SK-N-SH treated with all-trans-retinoic acid at 6 μM for 48 hours (cell line): Measurements from ENCODE around the gene CRAT.

Experiments used
- CREB5 ChIP-seq: fragments of 250-450 bp; sonication (Bioruptor Pico); IDR thresholded peaks from 2 replicates; pipeline ENCODE4 v1.5.1; 2020; ENCODE audit warnings: low read depth, mild to moderate bottlenecking, moderate library complexity
- CSDC2 ChIP-seq: fragments of 250-450 bp; sonication (Bioruptor Pico); IDR thresholded peaks from 2 replicates; pipeline ENCODE4 v1.5.0; 2020; ENCODE audit warnings: mild to moderate bottlenecking, moderate library complexity
- ISL1 ChIP-seq: fragments of 250-450 bp; sonication (Bioruptor Pico); IDR thresholded peaks from 2 replicates; pipeline ENCODE4 v2.1.2; 2022; ENCODE audit warnings: mild to moderate bottlenecking, moderate library complexity
- SNAI2 ChIP-seq: fragments of 250-450 bp; sonication (Bioruptor Pico); IDR thresholded peaks from 2 replicates; pipeline ENCODE4 v1.5.0; 2020; ENCODE audit warnings: mild to moderate bottlenecking, moderate library complexity
- TOX ChIP-seq: fragments of 250-450 bp; sonication (Bioruptor Pico); IDR thresholded peaks from 2 replicates; pipeline ENCODE4 v1.8.0; 2021; ENCODE audit warnings: mild to moderate bottlenecking, moderate library complexity, borderline replicate concordance

DNA sequence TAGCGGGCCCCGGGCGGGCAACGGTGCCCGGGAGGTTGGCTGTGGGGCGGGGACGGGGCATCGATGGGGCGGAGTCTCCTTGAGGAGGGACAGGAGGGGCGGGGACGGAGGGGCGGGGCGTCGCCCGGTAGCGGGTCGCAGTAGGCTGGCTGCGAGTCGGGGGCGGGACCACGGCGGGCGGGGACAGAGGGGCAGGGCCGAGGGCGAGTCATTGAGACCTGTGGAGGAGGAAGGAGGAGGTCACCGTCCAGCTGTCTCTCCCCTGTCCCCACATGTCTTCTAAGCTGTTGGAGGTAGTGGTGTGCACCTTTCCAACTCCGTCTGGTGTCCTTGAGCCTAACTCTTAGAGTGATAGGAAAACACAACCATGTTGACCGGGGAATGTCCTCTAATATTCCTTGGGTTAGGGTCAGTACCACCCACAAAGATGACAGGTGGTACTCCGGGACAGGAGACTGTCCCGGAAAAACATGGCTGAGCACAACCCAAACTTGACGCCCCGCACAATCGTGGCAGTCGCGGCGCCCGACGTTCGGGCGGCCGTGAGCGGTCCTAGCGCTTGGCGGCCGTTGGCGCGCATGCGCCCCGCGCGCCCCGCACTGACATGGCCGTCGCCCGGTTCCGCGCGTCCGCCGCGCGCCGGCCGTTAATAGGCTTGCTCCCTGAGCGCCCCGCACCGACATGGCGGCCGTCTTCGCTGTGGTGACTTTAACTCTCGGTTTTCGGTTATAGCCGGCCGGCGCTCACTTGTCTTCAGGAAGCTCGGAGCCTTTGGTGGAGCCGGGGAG is at the start of gene CRAT, which contains the start of gene PTPA:
- TF ChIP-seq SNAI2 (CRISPR knock-in tag): no peak
- TF ChIP-seq CREB5 (CRISPR knock-in tag): no peak
- TF ChIP-seq TOX (CRISPR knock-in tag): no peak
- TF ChIP-seq CSDC2: no peak
- TF ChIP-seq ISL1 (CRISPR knock-in tag): no peak
